ENCODE results near the gene TIAM2. TPM values are rescaled to one million over a fixed set of nuclear protein-coding genes. Genes with fewer than 3 reads are reported as not detected.

Gene TIAM2
- total RNA-seq, 2 experiments from 2014 or later = 4.4 to 5.3 TPM

DNA sequence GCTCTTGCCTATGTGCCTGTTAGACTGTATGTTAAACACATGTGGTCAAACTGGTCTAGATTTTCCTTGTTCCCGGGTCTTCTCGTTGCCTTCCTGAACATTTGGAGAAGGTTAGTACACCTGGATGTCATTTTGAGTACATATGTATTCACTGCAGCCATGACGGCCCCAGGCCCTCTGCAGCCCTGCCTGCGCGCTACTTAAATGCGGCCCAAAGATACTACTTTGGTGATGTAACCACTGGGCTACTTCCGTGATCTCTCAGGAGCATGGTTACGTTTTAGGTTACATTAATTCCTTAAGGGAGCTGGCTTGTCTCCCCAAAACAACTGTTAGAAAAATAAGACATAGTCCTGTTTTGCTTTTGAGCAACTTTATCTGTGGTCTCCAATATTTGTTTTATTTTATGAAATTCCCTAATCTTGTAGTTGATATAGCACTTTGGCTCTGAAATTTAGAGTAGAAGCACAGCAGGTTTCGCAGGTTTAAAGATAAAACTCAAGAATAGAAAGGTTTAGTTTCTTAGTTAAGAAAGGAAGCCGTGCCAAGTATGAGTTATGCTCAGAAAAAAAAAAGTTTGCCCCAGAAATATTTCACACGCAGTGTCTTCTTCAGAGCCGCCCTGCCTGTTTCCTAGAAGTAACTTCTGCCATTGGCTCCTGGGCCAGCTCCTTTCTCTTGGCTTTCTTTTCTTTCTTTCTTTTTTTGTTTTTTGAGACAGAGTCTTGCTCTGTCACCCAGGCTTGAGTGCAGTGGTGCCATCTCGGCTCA, 38.1 kb downstream of the TIAM2 start:
- Mint-ChIP-seq H3K4me3 (no peak overlapping the region), H3K4me1 (ENCODE audit: low read depth) (no peaks in the 10 kb centered on the region), H3K36me3 (ENCODE audit: low read depth) (no peaks in the 10 kb centered on the region), H3K9me3 (no peaks in the 10 kb centered on the region), H3K27ac (no peak overlapping the region), H3K27me3 (no peaks in the 10 kb centered on the region)
- intact Hi-C loops (cut with DNase I, micrococcal nuclease) = no loop called here
- no peak for TF ChIP-seq CTCF (IDR thresholded peaks at IDR 0.05)
- Histone ChIP-seq H3K36me3 (ENCODE audit: insufficient read depth, low read length) (no peaks in the 10 kb centered on the region), H3K4me3 (ENCODE audit: low read length) (no peak overlapping the region), H3K27ac (ENCODE audit: low read depth in 1 of 2, low read length in 2 of 2) (no peak overlapping the region), H3K27me3 (ENCODE audit: control insufficient read depth in 1 of 2, insufficient read depth in 2 of 2, low read length in 2 of 2) (no peaks in the 10 kb centered on the region), H3K4me1 (ENCODE audit: insufficient read depth, low read length) (no peaks in the 10 kb centered on the region), H3K9me3 (ENCODE audit: control insufficient read depth in 1 of 2, insufficient read depth in 1 of 2, low read length in 2 of 2) (no peaks in the 10 kb centered on the region)
- ChIA-PET CTCF (no interaction called here), POLR2A (no interaction called here)
- ATAC-seq (ENCODE audit: poor library complexity) (no peak), DNase-seq (no peak)

DNA sequence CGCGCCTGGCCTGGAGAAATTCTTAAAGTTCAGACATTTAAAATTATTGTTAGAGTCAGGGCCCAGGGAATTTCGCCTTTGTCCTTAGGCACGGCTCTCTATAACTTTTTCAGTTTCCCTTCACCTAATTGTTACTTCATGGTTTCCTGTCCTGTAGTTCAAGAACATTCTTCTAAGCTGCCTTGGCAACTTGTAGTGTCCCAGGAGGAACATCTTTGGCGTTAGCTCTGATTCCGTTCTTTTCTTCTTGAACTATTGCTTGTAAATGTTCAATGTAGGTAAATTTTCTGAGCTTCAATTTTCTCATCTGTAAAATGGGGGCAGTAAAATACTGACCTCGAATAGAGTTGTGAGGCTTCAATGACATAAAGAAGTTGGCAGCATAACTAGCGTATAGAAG, 41.8 kb downstream of the TIAM2 start:
- H3K9me3 ChIP-seq (ENCODE audit: control insufficient read depth in 1 of 2, insufficient read depth in 1 of 2, low read length in 2 of 2) = no peaks in the 10 kb centered on the region
- Mint-ChIP-seq H3K27ac (no peak overlapping the region), H3K4me3 (no peak overlapping the region), H3K36me3 (ENCODE audit: low read depth) (no peaks in the 10 kb centered on the region), H3K9me3 (no peaks in the 10 kb centered on the region), H3K4me1 (ENCODE audit: low read depth) (no peaks in the 10 kb centered on the region), H3K27me3 (no peaks in the 10 kb centered on the region)
- POLR2A ChIA-PET = no interaction called here
- CTCF ChIA-PET = no interaction called here
- no peaks in the 10 kb centered on the region for H3K36me3 ChIP-seq (ENCODE audit: insufficient read depth, low read length)
- H3K4me3 ChIP-seq (ENCODE audit: low read length) = no peak overlapping the region
- ATAC-seq (ENCODE audit: poor library complexity) (no peak), DNase-seq (no peak)
- no peaks in the 10 kb centered on the region for H3K4me1 ChIP-seq (ENCODE audit: insufficient read depth, low read length)
- no peak overlapping the region for H3K27ac ChIP-seq (ENCODE audit: low read depth in 1 of 2, low read length in 2 of 2)
- no peak for TF ChIP-seq CTCF (IDR thresholded peaks at IDR 0.05)
- no peaks in the 10 kb centered on the region for H3K27me3 ChIP-seq (ENCODE audit: control insufficient read depth in 1 of 2, insufficient read depth in 2 of 2, low read length in 2 of 2)
- intact Hi-C loops (cut with DNase I, micrococcal nuclease) = no loop called here

DNA sequence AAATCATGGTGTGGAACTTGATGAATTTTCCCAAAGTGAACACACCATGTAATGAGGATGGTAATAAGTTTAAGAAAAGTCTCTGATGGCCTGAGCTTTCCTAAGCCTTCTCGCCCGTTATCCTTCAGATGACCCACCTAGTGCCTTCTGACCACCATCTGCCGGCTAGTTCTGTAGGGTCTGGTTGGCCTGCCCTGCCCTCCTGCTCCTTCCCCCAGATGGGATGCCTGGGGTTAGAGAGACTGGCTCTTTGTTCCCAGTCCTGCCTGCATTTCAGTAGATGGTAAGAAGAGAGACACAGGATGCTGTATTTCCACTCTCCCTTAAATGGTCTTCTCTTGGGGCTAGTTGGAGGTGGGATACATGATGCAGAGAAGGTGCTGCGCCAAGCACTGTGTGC, 43.0 kb downstream of the TIAM2 start:
- ChIA-PET CTCF (no interaction called here), POLR2A (no interaction called here)

More for the DNA sequence above, 43.0 kb downstream of the TIAM2 start:
- Histone ChIP-seq H3K36me3 (ENCODE audit: insufficient read depth, low read length) (no peaks in the 10 kb centered on the region), H3K27ac (ENCODE audit: low read depth in 1 of 2, low read length in 2 of 2) (no peak overlapping the region), H3K4me3 (ENCODE audit: low read length) (no peak overlapping the region), H3K9me3 (ENCODE audit: control insufficient read depth in 1 of 2, insufficient read depth in 1 of 2, low read length in 2 of 2) (no peaks in the 10 kb centered on the region), H3K27me3 (ENCODE audit: control insufficient read depth in 1 of 2, insufficient read depth in 2 of 2, low read length in 2 of 2) (no peaks in the 10 kb centered on the region), H3K4me1 (ENCODE audit: insufficient read depth, low read length) (no peaks in the 10 kb centered on the region)
- Mint-ChIP-seq H3K9me3 (no peaks in the 10 kb centered on the region), H3K36me3 (ENCODE audit: low read depth) (no peaks in the 10 kb centered on the region), H3K27ac (no peak overlapping the region), H3K4me3 (no peak overlapping the region), H3K27me3 (no peaks in the 10 kb centered on the region), H3K4me1 (ENCODE audit: low read depth) (no peaks in the 10 kb centered on the region)
- ATAC-seq (ENCODE audit: poor library complexity) (no peak), DNase-seq (no peak)
- TF ChIP-seq CTCF (IDR thresholded peaks at IDR 0.05) = no peak
- intact Hi-C loops (cut with DNase I, micrococcal nuclease) = no loop called here

Data from CD4-positive, alpha-beta T cell (primary cell).